Kidney epithelial cell (primary cell): ENCODE data around the gene DTWD1. TPM values are rescaled to one million over a fixed set of nuclear protein-coding genes. Genes with fewer than 3 reads are reported as not detected.

Experiments used
- DNase-seq: peaks from one replicate; pipeline ENCODE4 v3.0.0-alpha.2; 2010; ENCODE audit warnings: low read depth
- H3K27me3 ChIP-seq: 2 replicates; pipeline ENCODE4 v1.6.0; 2011; ENCODE audit warnings: low read length; ENCODE audit not compliant: control insufficient read depth, insufficient read depth
- H3K36me3 ChIP-seq: 2 replicates; pipeline ENCODE4 v1.5.1; 2011; ENCODE audit warnings: low read length; ENCODE audit not compliant: control insufficient read depth, insufficient read depth
- H3K4me3 ChIP-seq: 2 replicates; pipeline ENCODE4 v1.5.1; 2011; ENCODE audit warnings: low read depth, mild to moderate bottlenecking, control low read depth, low read length
- CTCF ChIP-seq: IDR thresholded peaks from 2 replicates; pipeline ENCODE4 v1.5.1; 2011; ENCODE audit warnings: mild to moderate bottlenecking, moderate library complexity, low read length, control low read depth, inconsistent platforms; ENCODE audit not compliant: insufficient read depth, poor library complexity, severe bottlenecking
- total RNA-seq: library from RNA; depleted of rRNA; stranded (reverse); fragments of >200 nt; gene quantifications from 2 replicates; pipeline ENCODE4 v1.2.3, GENCODE V29; 2015

The DTWD1 gene
- total RNA-seq, 1 donor from 2014 or later, result 14.0 TPM

DNA sequence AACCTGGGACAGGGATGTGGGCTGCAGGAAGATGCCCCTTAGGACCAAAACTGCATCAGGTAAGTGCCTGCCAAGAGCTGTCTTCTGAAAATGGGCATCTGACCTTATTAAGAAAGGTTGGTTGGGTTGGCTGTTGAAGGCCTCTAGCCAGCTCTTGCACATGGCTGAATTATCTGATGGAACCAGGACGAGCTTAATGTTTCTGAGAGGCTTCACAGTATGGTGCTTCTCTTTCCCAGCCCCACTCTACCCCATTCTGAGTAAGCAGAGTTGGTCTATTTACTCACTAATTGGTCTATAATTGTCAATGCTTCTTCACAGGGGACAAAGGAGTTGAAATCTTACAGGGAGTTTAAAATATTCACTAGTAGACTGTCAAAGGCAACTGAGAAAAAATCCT, 48.4 kb downstream of the DTWD1 start:
- H3K4me3 ChIP-seq, result no peak overlapping the region
- no peak for DNase-seq
- H3K27me3 ChIP-seq, result no peaks in the 10 kb centered on the region
- no peaks in the 10 kb centered on the region for H3K36me3 ChIP-seq
- TF ChIP-seq CTCF, result no peak

GRCh38 chr15:49673861-49674260, 53.0 kb downstream of the DTWD1 start:
- no peak for DNase-seq
- H3K36me3 ChIP-seq, result no peaks in the 10 kb centered on the region
- H3K4me3 ChIP-seq, result no peak overlapping the region
- H3K27me3 ChIP-seq, result no peaks in the 10 kb centered on the region
- TF ChIP-seq CTCF, result no peak

DNA sequence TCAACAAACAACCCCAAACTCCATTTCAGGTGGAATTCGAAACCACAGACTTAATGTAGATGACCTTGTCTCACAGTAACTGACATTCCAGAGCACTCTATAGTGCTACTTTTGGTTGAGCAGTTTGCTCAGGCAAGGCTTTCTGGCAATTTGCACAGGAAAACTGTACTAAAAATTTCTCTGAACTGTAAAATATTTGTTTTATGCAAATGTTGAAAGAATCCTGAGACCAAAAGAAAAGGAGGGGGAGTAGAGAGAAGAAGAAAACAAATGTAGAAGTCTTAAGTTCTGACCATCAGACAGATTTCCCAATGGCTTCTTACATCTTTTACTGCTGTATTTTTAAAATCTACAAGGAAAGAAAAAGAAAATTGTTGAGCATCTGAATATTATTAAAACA, 53.5 kb downstream of the DTWD1 start:
- DNase-seq, result no peak
- no peaks in the 10 kb centered on the region for H3K36me3 ChIP-seq
- no peak for TF ChIP-seq CTCF

DNA sequence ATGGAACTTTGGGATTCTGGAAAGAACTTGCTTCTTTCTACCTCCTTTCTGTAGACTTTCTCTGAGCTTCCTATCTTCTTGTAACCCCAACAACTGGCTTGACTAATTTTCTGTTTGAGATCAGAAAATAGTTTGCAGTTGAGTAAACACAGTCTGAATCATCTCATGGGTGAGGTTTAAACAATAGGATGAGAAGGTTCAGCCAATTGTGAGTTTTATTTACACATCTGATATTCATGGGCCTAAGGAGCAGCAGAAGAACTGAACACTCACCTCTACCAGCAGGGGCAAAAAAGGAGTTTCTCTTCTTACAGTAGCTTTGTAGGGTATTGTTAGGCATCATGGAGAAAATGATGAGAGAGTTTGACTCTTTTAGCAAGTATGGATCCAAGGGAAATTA, 54.2 kb downstream of the DTWD1 start:
- H3K27me3 ChIP-seq, result no peaks in the 10 kb centered on the region
- peak; percentile 61 for DNase-seq
- peak; percentile 23 for TF ChIP-seq CTCF
- no peak overlapping the region for H3K4me3 ChIP-seq
- no peaks in the 10 kb centered on the region for H3K36me3 ChIP-seq

More for the DNA sequence above, 53.5 kb downstream of the DTWD1 start:
- Histone ChIP-seq H3K27me3 (no peaks in the 10 kb centered on the region), H3K4me3 (no peak overlapping the region)

DNA sequence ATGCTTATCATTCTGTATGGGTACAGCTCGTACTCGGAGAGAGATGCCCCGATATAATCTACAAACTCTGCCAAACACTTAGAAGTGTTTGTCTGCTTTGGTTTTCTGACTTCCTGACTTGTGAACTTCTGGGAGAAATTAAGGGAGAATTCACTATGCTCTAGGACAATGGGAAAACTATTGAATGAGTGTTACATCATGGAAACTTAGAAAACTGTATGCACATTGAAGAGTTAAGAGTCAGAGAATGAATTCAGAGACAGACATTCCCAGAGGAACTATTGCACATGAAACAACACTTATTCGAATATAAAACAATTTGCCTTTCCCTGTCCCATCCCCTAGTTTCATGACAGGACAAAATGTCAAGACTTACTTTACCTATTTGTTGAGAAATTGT, 57.8 kb downstream of the DTWD1 start:
- no peak overlapping the region for H3K4me3 ChIP-seq
- no peaks in the 10 kb centered on the region for H3K36me3 ChIP-seq
- no peak for TF ChIP-seq CTCF
- no peak for DNase-seq
- no peaks in the 10 kb centered on the region for H3K27me3 ChIP-seq

DNA sequence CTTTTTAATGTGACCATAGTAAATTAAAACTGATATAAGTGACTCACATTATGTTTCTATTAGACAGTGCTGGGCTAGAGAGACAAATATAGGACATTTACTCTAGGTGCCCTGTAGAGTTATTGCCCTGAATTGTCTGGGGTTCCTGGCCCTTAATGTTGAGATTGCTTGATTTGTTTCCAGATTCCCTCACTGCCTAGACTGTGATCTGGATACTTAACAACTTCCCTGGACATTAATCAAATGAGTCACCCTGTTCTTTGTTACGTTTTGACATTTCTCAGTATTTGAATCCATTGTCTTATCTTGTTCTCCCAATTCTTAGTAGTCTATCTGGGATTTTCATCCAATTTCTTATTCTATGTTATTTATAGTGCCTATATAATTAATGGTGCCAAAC, 65.8 kb downstream of the DTWD1 start:
- TF ChIP-seq CTCF, result no peak
- Histone ChIP-seq H3K36me3 (no peaks in the 10 kb centered on the region), H3K27me3 (no peaks in the 10 kb centered on the region), H3K4me3 (no peak overlapping the region)
- no peak for DNase-seq
